SK-N-MC (cell line): Measurements from ENCODE around the gene NF2.

Source experiments
- DNase-seq: peaks from one replicate; pipeline ENCODE4 v3.0.0-alpha.2; 2011; ENCODE audit warnings: low read depth, low spot score
- H3K27ac ChIP-seq: fragments of 200-600 bp; sonication (generic); 2 replicates; pipeline ENCODE4 v1.5.1; 2016; ENCODE audit warnings: mixed run types
- H3K36me3 ChIP-seq: fragments of 200-600 bp; sonication (generic); 2 replicates; pipeline ENCODE4 v1.6.1; 2017; ENCODE audit warnings: antibody characterized with exemption, low read length, mixed read lengths; ENCODE audit not compliant: insufficient read depth
- H3K4me3 ChIP-seq: fragments of 200-600 bp; sonication (generic); 2 replicates; pipeline ENCODE4 v1.5.1; 2016
- H3K9ac ChIP-seq: fragments of 200-600 bp; sonication (generic); 2 replicates; pipeline ENCODE4 v1.8.0; 2017; ENCODE audit warnings: mixed run types, mixed read lengths; ENCODE audit not compliant: insufficient read length
- H3K9me3 ChIP-seq: fragments of 200-600 bp; sonication (generic); 2 replicates; pipeline ENCODE4 v1.6.1; 2017; ENCODE audit warnings: low read depth, mild to moderate bottlenecking, antibody characterized with exemption, low read length, moderate library complexity, mixed read lengths
- EZH2 ChIP-seq: fragments of 200-600 bp; sonication (generic); IDR thresholded peaks from one replicate; pipeline ENCODE4 v1.6.1; 2017; ENCODE audit warnings: antibody characterized with exemption
- FOXP2 ChIP-seq: optimal IDR thresholded peaks from 2 replicates; pipeline ENCODE3; 2011; ENCODE audit warnings: mild to moderate bottlenecking, moderate library complexity; ENCODE audit not compliant: insufficient read depth; ENCODE audit errors: extremely low read length, control extremely low read depth
- POLR2AphosphoS5 ChIP-seq: IDR thresholded peaks from 2 replicates; pipeline ENCODE4 v1.6.1; 2012; ENCODE audit warnings: mild to moderate bottlenecking, low read depth, low read length, borderline replicate concordance

NF2 gene

DNA sequence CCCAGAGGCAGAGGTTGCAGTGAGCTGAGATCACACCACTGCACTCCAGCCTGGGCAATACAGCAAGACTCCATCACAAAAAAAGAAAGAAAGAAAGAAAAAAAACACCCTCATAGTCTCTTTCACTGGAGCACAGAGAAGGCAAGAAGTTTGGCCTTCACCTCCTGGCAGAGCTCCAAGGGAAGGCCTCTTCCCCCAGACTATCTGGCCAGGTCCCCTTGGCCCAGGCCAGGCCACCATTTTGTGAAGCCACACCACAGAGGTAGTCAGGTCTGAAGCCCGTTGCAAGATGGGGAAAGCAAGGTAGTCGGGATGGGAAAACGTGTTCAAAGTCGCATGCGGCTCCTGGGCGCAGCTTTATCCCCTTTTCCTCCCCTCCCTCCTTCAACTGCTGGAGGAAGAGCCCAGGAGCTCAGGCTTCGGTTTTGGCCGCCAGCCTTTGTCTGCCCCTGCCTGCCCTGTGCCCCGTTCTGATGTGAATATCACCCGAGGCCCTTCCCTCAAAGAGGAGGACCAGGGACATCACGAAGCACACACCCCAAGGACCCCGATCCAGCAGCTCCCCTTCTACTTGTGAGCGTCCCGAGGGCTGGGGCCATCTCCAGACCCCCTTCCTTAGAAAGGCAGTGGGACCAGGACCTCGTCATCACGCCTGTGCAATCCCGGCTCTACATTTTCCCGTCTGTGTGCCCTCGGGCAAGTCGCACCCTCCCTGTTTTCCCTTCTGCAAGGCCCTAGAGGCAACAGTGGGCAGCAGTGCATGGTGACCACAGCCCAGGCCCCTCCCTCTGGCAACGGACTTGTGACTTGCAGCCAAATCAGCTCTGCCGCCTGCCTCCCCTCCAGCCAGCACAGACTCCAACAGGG, 134.1 kb downstream of the NF2 start:
- Histone ChIP-seq H3K36me3 (no peaks in the 10 kb centered on the region), H3K27ac (no peak overlapping the region), H3K4me3 (no peak overlapping the region), H3K9ac (no peak overlapping the region), H3K9me3 (no peaks in the 10 kb centered on the region)
- no peak for TF ChIP-seq EZH2
- no peak for TF ChIP-seq FOXP2
- no peak for TF ChIP-seq POLR2AphosphoS5
- no peak for DNase-seq

DNA sequence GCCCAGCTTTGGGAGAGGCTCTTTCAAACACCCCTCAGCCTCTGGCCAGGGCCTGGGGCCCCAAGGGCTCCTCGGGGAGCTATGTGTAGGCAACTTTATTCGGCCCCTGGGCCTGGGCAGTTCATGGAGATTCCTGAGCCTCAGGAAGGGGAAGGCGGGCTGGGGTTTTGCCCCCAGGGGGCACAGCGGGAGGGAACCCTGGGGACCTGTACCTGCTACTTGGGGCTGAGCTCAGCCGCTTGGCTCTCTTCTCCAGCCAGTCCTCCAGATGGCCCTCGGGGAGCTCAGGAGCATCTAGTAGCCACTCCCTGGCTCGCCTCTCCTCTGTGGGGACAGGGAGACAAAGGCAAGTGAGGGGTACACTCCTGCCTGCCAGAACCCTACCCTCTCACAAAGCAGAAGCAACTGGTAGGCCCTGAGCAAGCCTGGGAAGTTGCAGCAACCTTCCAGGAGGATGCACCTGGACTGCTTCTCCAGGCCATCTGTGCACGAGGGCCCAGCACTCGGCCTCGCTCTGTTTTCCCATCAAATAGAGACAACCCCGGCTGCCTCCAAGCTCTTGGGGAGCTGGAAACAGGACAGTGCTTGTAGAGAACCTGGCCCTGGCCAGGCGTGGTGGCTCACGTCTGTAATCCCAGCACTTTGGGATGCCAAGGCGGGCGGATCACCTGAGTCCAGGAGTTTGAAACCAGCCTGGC, 134.8 kb downstream of the NF2 start:
- Histone ChIP-seq H3K9me3 (no peaks in the 10 kb centered on the region), H3K27ac (no peak overlapping the region), H3K9ac (no peak overlapping the region), H3K4me3 (no peak overlapping the region), H3K36me3 (no peaks in the 10 kb centered on the region)
- no peak for TF ChIP-seq POLR2AphosphoS5
- no peak for TF ChIP-seq FOXP2
- no peak for TF ChIP-seq EZH2
- no peak for DNase-seq

DNA sequence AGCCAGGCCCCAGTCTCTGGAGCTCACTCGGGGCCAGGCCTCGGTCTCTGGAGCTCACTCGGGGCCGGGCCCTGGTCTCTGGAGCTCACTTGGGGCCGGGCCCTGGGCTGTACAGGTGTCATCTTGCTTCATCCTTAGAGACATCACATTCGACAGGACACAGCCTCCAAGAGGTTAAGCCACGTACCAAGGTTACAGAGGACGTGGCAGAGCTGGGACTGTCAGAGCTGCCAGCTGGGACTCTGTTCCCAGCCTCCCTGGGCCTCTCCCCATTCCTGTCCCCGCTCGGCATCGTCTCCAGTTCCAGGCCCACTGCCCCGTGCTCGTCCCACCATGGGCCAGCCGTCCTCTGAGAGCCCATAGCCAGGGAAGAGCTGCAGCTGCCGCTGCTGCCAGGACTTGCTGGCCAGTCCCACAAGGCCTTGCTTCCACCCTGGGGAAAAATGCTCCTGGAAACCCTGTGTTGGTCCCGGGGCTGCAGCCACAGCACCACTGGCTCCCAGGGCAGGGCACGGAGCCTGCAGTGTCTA, 136.0 kb downstream of the NF2 start:
- no peak overlapping the region for H3K27ac ChIP-seq
- DNase-seq, result no peak
- no peak overlapping the region for H3K4me3 ChIP-seq
- no peaks in the 10 kb centered on the region for H3K9me3 ChIP-seq
- no peaks in the 10 kb centered on the region for H3K36me3 ChIP-seq
- H3K9ac ChIP-seq, result no peak overlapping the region
- TF ChIP-seq POLR2AphosphoS5, result no peak
- no peak for TF ChIP-seq EZH2
- TF ChIP-seq FOXP2, result no peak

DNA sequence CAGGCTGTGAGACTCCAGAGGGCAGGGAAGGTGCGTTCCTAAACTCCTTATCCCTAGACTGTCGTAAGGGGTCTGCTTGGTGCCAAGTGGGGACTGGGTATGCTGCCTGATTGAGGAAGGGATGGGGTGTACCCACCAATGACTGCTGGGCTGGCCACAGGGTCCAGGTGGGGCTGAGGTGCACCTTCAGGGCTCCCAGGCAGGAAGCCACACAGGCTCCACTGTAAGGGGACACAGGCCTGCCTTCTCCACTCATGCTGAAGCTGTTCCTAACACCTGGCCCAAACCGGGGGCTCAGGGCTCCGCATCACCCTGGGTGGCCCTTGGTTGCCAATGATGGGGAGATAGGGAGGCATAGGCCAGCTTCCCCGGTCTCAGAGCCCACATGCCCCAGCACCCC, 136.8 kb downstream of the NF2 start:
- Histone ChIP-seq H3K27ac (no peak overlapping the region), H3K9ac (no peak overlapping the region), H3K9me3 (no peaks in the 10 kb centered on the region), H3K4me3 (no peak overlapping the region), H3K36me3 (no peaks in the 10 kb centered on the region)
- TF ChIP-seq FOXP2, result no peak
- no peak for DNase-seq

DNA sequence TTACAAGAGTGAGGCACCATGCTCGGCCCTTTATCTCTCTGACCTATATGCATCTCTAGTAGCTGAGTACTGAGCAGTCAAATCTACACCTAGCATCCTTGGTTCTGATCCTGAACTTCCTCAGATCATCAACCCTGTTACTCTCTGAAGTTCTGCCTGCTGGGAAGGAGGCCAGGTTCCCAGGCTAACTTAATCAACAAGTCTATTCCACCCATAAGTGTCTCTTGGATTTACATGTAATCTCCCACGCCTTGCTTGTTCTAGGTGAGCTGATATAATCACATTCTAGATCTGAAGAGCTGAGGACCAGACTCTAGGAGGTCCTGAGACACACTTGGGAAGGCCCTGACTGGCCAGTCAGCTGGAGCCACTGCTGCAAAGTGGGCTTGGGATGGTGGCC, 138.5 kb downstream of the NF2 start:
- TF ChIP-seq POLR2AphosphoS5, result no peak
- no peak for TF ChIP-seq FOXP2
- no peak for TF ChIP-seq EZH2
- Histone ChIP-seq H3K4me3 (no peak overlapping the region), H3K27ac (no peak overlapping the region), H3K36me3 (no peaks in the 10 kb centered on the region), H3K9ac (no peak overlapping the region), H3K9me3 (no peaks in the 10 kb centered on the region)
- no peak for DNase-seq

DNA sequence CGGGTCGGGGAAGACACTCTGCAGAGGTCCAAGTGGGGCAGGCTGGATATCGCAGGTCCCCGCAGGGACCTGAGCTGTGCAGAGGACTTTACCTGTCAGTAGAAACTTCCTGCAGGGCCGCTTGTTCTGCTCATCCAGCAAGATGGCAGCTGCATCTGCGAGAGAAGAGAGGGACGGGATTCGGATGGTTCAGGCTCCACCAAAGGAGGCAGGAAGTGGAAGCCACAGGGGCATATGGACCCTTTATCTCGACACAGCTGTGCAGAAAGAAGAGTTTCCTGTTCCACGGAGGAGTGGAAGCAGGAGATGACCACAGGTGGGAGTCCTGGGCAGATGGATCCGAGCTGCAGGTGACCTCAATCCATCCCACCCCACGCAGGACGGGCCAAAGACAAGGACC, 138.9 kb downstream of the NF2 start:
- no peak for DNase-seq
- no peak overlapping the region for H3K4me3 ChIP-seq
- no peak overlapping the region for H3K27ac ChIP-seq
- H3K36me3 ChIP-seq, result no peaks in the 10 kb centered on the region
- H3K9me3 ChIP-seq, result no peaks in the 10 kb centered on the region
- no peak for TF ChIP-seq FOXP2
- TF ChIP-seq EZH2, result no peak
- TF ChIP-seq POLR2AphosphoS5, result no peak
- H3K9ac ChIP-seq, result no peak overlapping the region

DNA sequence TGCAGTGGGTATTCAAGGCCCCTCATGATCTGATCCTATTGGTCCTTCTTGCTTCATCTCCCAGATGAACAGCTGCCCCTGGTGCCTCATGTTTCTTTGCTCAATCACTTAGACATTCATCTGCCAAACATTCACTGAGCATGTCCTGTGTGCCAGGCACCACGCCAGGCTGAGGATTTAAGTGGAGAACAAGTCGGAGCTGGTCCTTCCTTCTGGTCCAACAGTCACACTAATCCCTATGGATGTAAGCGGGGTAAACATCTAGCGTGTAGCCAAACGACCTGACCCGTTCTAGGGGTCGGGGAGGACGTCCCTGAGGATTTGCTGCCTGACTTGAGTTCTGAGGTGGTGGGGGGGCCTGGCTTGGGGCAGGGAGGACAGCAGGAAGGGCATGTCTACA, 141.5 kb downstream of the NF2 start:
- TF ChIP-seq EZH2 (no peak), POLR2AphosphoS5 (no peak), FOXP2 (no peak)
- Histone ChIP-seq H3K9me3 (no peaks in the 10 kb centered on the region), H3K9ac (no peak overlapping the region), H3K36me3 (no peaks in the 10 kb centered on the region), H3K4me3 (no peak overlapping the region), H3K27ac (no peak overlapping the region)
- DNase-seq, result no peak

DNA sequence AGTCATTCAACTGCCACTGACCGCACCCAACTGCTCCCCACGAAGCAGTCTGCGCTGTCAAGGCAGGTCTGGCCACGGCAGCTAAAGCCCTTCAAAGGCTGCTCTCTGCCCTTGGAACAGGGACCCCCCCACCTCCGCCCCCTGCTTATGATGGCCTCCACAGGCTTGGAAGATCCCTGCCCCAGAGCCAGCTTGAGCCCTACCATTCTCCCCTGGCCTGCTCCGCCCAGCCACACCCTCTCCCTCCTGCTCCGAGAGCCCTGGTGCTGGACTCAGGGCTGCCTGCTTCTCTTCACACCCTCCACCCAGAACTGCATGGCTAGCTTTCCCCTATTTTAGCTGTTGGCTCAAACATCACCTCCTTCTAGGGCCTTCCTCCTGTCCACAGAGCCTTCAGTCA, 144.4 kb downstream of the NF2 start:
- Histone ChIP-seq H3K9me3 (no peaks in the 10 kb centered on the region), H3K36me3 (no peaks in the 10 kb centered on the region), H3K9ac (no peak overlapping the region), H3K27ac (no peak overlapping the region), H3K4me3 (no peak overlapping the region)
- TF ChIP-seq EZH2, result no peak
- no peak for TF ChIP-seq FOXP2
- TF ChIP-seq POLR2AphosphoS5, result no peak
- no peak for DNase-seq
